GM19324 (cell line): Measurements from ENCODE around the gene GPR146.

Experiments used
- ATAC-seq: cut with Tn5 transposase; IDR thresholded peaks from one replicate; pipeline ENCODE4 v1.9.1; 2021; ENCODE audit warnings: mild to moderate bottlenecking, moderate library complexity; ENCODE audit not compliant: unreplicated experiment, low FRiP score

The GPR146 gene

GRCh38 chr7:1103009-1103788, 58.9 kb downstream of the GPR146 start:
- ATAC-seq, result no peak

GRCh38 chr7:1103789-1104515, 59.6 kb downstream of the GPR146 start:
- ATAC-seq, result no peak

DNA sequence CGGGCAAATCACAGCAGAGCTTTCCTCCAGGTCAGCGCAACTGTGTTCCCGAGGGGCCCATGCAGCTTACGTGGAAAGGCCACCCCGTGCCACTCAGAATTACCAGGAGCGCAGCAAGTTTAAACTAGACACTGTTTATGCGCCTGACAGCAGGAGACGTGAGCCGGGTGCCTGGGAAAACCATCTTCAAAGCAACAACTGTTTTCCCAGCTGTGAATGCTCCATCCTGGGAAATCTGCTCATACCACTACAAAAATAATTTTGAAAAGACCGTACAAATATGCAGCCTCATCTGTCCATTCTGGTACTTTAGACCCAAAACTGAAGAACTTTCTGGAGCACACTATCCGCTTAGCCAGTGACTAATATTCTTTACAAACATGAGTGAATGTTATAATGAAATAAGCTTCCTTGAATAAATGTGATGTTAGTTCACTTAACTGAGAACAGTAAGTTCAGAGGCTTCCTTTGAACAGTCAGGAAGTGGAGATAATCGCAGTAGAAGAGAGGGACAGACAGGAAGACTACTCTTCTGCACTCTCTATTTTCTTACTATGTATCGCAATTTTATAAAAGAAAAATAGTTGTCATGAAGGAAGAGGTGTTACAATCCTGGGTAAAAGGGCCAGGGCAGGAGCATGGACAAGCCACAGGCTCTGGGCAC, 60.3 kb downstream of the GPR146 start:
- ATAC-seq, result no peak

DNA sequence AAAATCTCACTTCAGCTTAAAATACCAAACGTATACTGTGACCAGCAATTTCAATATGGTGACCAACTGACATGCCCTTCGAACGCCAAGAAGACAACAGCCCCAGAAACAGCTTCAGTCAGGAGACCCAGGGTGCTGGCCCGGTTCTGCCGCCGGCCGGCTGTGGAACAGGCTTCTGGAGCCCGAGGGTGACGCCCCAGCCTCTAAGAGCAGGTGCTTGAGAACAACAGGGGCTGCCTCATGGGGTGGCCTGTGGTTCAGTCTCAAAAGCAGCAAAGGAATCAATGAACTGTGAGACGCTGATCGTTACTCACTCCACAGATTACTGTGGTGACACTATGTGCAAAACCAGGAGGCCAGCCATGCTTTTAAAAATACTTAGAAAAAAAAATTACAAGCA, 60.8 kb downstream of the GPR146 start:
- ATAC-seq, result no peak

DNA sequence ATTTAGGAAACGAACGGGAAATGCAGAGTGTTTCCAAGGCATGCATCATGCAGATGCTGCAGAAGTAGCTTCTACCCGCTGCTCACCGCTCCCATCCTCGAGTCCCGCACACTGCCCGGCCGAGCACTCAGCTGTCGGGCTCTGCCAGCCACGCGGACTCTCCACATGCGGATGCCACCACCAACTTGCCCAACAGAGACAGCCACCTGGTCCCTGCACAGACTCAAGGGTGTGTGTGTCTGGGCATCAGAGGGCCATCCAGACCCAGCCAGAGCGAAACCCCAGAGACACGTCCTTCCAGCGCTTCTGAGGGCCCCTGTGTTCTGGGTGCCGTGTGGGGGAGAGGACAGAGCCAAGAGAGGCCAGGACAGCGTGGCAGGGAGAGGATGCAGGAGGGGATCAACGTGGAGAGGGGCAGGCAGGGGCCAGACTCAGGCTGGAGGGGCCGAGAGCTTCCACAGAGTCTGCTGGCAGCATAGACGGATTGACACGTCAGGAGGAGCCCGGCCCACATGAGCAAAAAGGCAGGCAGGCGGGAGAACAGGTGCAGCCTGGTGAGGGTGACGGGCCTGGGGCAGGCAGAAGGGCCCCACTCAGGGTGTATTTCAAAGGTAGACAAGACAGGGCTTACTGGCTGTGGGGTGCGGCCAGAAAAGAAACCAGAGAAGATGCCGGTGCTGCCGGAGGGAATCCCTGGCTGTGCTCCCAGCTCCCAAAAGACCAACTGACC, 61.9 kb downstream of the GPR146 start:
- no peak for ATAC-seq

DNA sequence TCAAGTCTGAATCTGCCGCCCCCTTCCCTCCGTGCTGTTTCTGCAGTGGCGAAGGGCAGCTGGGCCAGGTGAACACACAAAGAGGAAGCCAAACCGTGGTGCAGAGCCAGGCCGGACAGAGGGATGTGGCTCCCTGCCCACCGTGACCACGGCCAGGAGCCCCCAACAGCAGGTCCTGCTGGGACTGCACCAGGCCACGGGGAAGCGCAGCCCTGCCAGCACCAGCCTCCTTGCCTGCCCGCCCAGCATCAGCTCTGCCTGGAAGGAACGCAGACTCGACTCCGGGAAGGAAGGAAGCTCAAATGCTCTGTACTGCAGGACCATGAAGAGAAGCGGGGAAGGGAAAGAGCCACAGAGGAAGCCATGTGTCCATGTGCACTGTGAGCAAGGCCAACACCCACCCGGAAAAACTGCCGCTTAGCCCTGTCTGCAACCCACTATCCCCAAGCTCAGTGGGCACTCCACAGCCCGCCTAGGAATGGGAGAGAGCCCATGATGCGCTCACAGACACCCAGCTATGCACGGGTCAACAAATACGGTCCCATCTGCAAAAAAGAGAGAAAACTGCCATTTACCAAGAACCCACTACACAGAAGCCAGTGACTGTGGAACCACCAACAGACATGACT, 62.6 kb downstream of the GPR146 start:
- no peak for ATAC-seq

DNA sequence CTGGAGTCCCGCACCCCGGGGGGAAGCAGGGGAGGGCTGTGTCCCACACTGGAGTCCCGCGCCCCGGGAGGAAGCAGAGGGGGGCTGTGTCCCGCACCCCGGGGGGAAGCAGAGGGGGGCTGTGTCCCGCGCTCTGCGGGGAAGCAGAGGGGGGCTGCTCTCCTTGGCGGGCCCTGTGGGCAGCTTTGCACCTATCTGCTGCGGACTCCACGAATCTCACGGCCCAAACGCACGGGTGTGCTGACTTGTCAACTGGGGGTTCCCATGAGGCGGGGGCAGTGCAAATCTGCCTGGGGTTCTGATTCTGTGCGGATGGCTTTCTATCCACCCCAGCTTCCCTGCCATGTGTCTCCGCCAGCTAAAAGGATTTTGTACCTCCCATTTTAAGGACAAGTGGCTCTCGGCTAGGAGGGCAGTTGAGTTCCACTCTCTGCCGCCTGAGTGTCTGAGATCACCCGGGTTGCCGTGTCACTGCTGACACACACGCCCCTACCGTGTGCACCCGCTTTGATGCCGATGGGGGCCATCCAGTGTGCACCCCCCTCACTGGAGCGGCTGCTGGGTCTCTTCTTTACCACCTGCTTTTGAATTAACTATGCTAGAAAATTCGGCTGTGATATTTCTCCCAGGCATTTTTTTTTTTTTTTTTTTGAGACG, 64.0 kb downstream of the GPR146 start:
- no peak for ATAC-seq
